ENCODE results near the gene ECE1. TPM values are rescaled to one million over a fixed set of nuclear protein-coding genes. Genes with fewer than 3 reads are reported as not detected.
"Not testable (repeated sequence)": the region's sequence is repeated elsewhere in the genome, so short reads cannot be mapped to it uniquely, and the experiment has no call there.

The ECE1 gene
- total and polyA plus RNA-seq, 7 experiments from 2014 or later, result 21.3 to 97.4 (median 71.2) TPM

- Mint-ChIP-seq H3K4me3 (no peak overlapping the region), H3K9me3 (no peaks in the 10 kb centered on the region), H3K27me3 (no peaks in the 10 kb centered on the region), H3K4me1 (peaks cover 0 to 5% (median 0%) of the 10 kb centered on the region in 7 donors), H3K27ac (no peak overlapping the region), H3K36me3 (no peaks in the 10 kb centered on the region)
- H3K9me3 ChIP-seq (ENCODE audit: control insufficient read depth in 2 of 3, low read length in 3 of 3), result no peaks in the 10 kb centered on the region
- H3K4me1 ChIP-seq (ENCODE audit: control insufficient read depth in 2 of 2, insufficient read depth in 2 of 2, low read length in 2 of 2), result no peaks in the 10 kb centered on the region
- DNase-seq (no peak), ATAC-seq (no peak)
- H3K36me3 ChIP-seq (ENCODE audit: control insufficient read depth in 2 of 3, insufficient read depth in 3 of 3, low read length in 3 of 3), result no peaks in the 10 kb centered on the region
- intact Hi-C loops (cut with micrococcal nuclease), result no loop called here
- no peak overlapping the region for H3K4me3 ChIP-seq (ENCODE audit: low read length)
- H3K27ac ChIP-seq (ENCODE audit: low read depth, low read length), result no peak overlapping the region
- ChIA-PET CTCF (no interaction called here), POLR2A (interaction anchor here (0.6 to 0.7 kb wide), 2 partner anchors 493 to 851 kb away, joined by 3 read pairs; no protein-coding TSS in a partner anchor)
- no peaks in the 10 kb centered on the region for H3K27me3 ChIP-seq (ENCODE audit: control insufficient read depth in 2 of 2, insufficient read depth in 2 of 2, low read length in 2 of 2)
Observed at GRCh38 chr1:21206117-21206516, 84.1 kb downstream of the ECE1 start.

GRCh38 chr1:21205416-21205815 lies 84.8 kb downstream of the ECE1 start:
- intact Hi-C loops (cut with micrococcal nuclease), result no loop called here
- no peaks in the 10 kb centered on the region for H3K27me3 Mint-ChIP-seq

GRCh38 chr1:21201650-21202049 lies 88.6 kb downstream of the ECE1 start:
- ChIA-PET CTCF (interaction anchor here (0.6 to 0.9 kb wide), 2 partner anchors 220 to 496 kb away, joined by 4 to 5 read pairs; no protein-coding TSS in a partner anchor), POLR2A (no interaction called here)
- no peaks in the 10 kb centered on the region for H3K9me3 Mint-ChIP-seq
- Histone ChIP-seq H3K9me3 (ENCODE audit: control insufficient read depth in 2 of 3, low read length in 3 of 3) (no peaks in the 10 kb centered on the region), H3K27ac (ENCODE audit: low read depth, low read length) (no peak overlapping the region), H3K4me1 (ENCODE audit: control insufficient read depth in 2 of 2, insufficient read depth in 2 of 2, low read length in 2 of 2) (no peaks in the 10 kb centered on the region), H3K4me3 (ENCODE audit: low read length) (no peak overlapping the region), H3K36me3 (ENCODE audit: control insufficient read depth in 2 of 3, insufficient read depth in 3 of 3, low read length in 3 of 3) (no peaks in the 10 kb centered on the region), H3K27me3 (ENCODE audit: control insufficient read depth in 2 of 2, insufficient read depth in 2 of 2, low read length in 2 of 2) (no peaks in the 10 kb centered on the region)
- H3K4me3 Mint-ChIP-seq, result no peak overlapping the region
- DNase-seq (no peak), ATAC-seq (no peak)
- intact Hi-C loops (cut with micrococcal nuclease), result no loop called here
- H3K27ac Mint-ChIP-seq, result no peak overlapping the region
- no peaks in the 10 kb centered on the region for H3K36me3 Mint-ChIP-seq
- H3K4me1 Mint-ChIP-seq, result no peaks in the 10 kb centered on the region
- peaks cover under 1 to 5% (median under 1%) of the 10 kb centered on the region in 5 donors for H3K27me3 Mint-ChIP-seq

More at GRCh38 chr1:21205416-21205815, 84.8 kb downstream of the ECE1 start:
- Mint-ChIP-seq H3K4me3 (no peak overlapping the region), H3K4me1 (peaks cover 0 to 5% (median 0%) of the 10 kb centered on the region in 7 donors), H3K36me3 (no peaks in the 10 kb centered on the region), H3K9me3 (no peaks in the 10 kb centered on the region), H3K27ac (no peak overlapping the region)
- no peak for ATAC-seq
- POLR2A ChIA-PET, result interaction anchor here (0.7 kb wide), 1 partner anchor 852 kb away, joined by 3 read pairs; no protein-coding TSS in a partner anchor
- no peak overlapping the region for H3K27ac ChIP-seq (ENCODE audit: low read depth, low read length)
- H3K9me3 ChIP-seq (ENCODE audit: control insufficient read depth in 2 of 3, low read length in 3 of 3), result no peaks in the 10 kb centered on the region
- H3K4me1 ChIP-seq (ENCODE audit: control insufficient read depth in 2 of 2, insufficient read depth in 2 of 2, low read length in 2 of 2), result no peaks in the 10 kb centered on the region
- DNase-seq, result no peak
- CTCF ChIA-PET, result no interaction called here
- no peak overlapping the region for H3K4me3 ChIP-seq (ENCODE audit: low read length)
- H3K27me3 ChIP-seq (ENCODE audit: control insufficient read depth in 2 of 2, insufficient read depth in 2 of 2, low read length in 2 of 2), result no peaks in the 10 kb centered on the region
- no peaks in the 10 kb centered on the region for H3K36me3 ChIP-seq (ENCODE audit: control insufficient read depth in 2 of 3, insufficient read depth in 3 of 3, low read length in 3 of 3)

- CTCF ChIA-PET, result interaction anchor here (0.9 kb wide), 1 partner anchor 219 kb away, joined by 5 read pairs; no protein-coding TSS in a partner anchor
- H3K27ac Mint-ChIP-seq; DNase-seq; H3K4me1 ChIP-seq (ENCODE audit: control insufficient read depth in 2 of 2, insufficient read depth in 2 of 2, low read length in 2 of 2); H3K9me3 Mint-ChIP-seq; H3K27me3 ChIP-seq (ENCODE audit: control insufficient read depth in 2 of 2, insufficient read depth in 2 of 2, low read length in 2 of 2); intact Hi-C loops (cut with micrococcal nuclease); H3K4me3 ChIP-seq (ENCODE audit: low read length); H3K4me1 Mint-ChIP-seq; ATAC-seq; H3K4me3 Mint-ChIP-seq; H3K27ac ChIP-seq (ENCODE audit: low read depth, low read length); H3K9me3 ChIP-seq (ENCODE audit: control insufficient read depth in 2 of 3, low read length in 3 of 3); POLR2A ChIA-PET; H3K36me3 ChIP-seq (ENCODE audit: control insufficient read depth in 2 of 3, insufficient read depth in 3 of 3, low read length in 3 of 3); H3K27me3 Mint-ChIP-seq; H3K36me3 Mint-ChIP-seq: not testable (repeated sequence)
Observed at GRCh38 chr1:21201238-21201637, 89.0 kb downstream of the ECE1 start.

- Histone ChIP-seq H3K36me3 (ENCODE audit: control insufficient read depth in 2 of 3, insufficient read depth in 3 of 3, low read length in 3 of 3) (no peaks in the 10 kb centered on the region), H3K4me1 (ENCODE audit: control insufficient read depth in 2 of 2, insufficient read depth in 2 of 2, low read length in 2 of 2) (no peaks in the 10 kb centered on the region), H3K27me3 (ENCODE audit: control insufficient read depth in 2 of 2, insufficient read depth in 2 of 2, low read length in 2 of 2) (no peaks in the 10 kb centered on the region), H3K9me3 (ENCODE audit: control insufficient read depth in 2 of 3, low read length in 3 of 3) (no peaks in the 10 kb centered on the region), H3K4me3 (ENCODE audit: low read length) (no peak overlapping the region), H3K27ac (ENCODE audit: low read depth, low read length) (no peak overlapping the region)
- CTCF ChIA-PET, result interaction anchor here (0.9 kb wide), 1 partner anchor 219 kb away, joined by 5 read pairs; no protein-coding TSS in a partner anchor
- intact Hi-C loops (cut with micrococcal nuclease), result no loop called here
- H3K27ac Mint-ChIP-seq, result no peak overlapping the region
- peaks cover 4 to 9% (median 5%) of the 10 kb centered on the region in 5 donors for H3K27me3 Mint-ChIP-seq
- H3K9me3 Mint-ChIP-seq, result no peaks in the 10 kb centered on the region
- POLR2A ChIA-PET, result no interaction called here
- DNase-seq (no peak), ATAC-seq (no peak)
- H3K36me3 Mint-ChIP-seq, result no peaks in the 10 kb centered on the region
- no peak overlapping the region for H3K4me3 Mint-ChIP-seq
- H3K4me1 Mint-ChIP-seq, result no peaks in the 10 kb centered on the region
Observed at GRCh38 chr1:21200767-21201166, 89.5 kb downstream of the ECE1 start.

GRCh38 chr1:21198929-21199328 lies 91.3 kb downstream of the ECE1 start:
- ChIA-PET POLR2A (interaction anchor here (0.9 kb wide), 1 partner anchor 548 kb away, joined by 5 read pairs; no protein-coding TSS in a partner anchor), CTCF (interaction anchor here (0.6 kb wide), 1 partner anchor 72 kb away, joined by 3 read pairs; no protein-coding TSS in a partner anchor)
- Histone ChIP-seq H3K27ac (ENCODE audit: low read depth, low read length) (no peak overlapping the region), H3K4me1 (ENCODE audit: control insufficient read depth in 2 of 2, insufficient read depth in 2 of 2, low read length in 2 of 2) (no peaks in the 10 kb centered on the region), H3K4me3 (ENCODE audit: low read length) (no peak overlapping the region), H3K36me3 (ENCODE audit: control insufficient read depth in 2 of 3, insufficient read depth in 3 of 3, low read length in 3 of 3) (no peaks in the 10 kb centered on the region), H3K9me3 (ENCODE audit: control insufficient read depth in 2 of 3, low read length in 3 of 3) (no peaks in the 10 kb centered on the region), H3K27me3 (ENCODE audit: control insufficient read depth in 2 of 2, insufficient read depth in 2 of 2, low read length in 2 of 2) (no peaks in the 10 kb centered on the region)
- no peak for DNase-seq
- no peak for ATAC-seq
- Mint-ChIP-seq H3K4me3 (no peak overlapping the region), H3K36me3 (no peaks in the 10 kb centered on the region), H3K9me3 (no peaks in the 10 kb centered on the region), H3K27ac (peak overlapping the region in 1 of 9 donors; percentile 43), H3K27me3 (peaks cover 4 to 9% (median 7%) of the 10 kb centered on the region in 5 donors), H3K4me1 (peaks cover 0 to 5% (median 3%) of the 10 kb centered on the region in 7 donors)
- intact Hi-C loops (cut with micrococcal nuclease), result loop anchor here (5.0 kb wide), 3 partner anchors 412 to 1282 kb away; partner anchors contain the start of gene HP1BP3 (in 1 of the 2)

- Histone ChIP-seq H3K27me3 (ENCODE audit: control insufficient read depth in 2 of 2, insufficient read depth in 2 of 2, low read length in 2 of 2) (no peaks in the 10 kb centered on the region), H3K27ac (ENCODE audit: low read depth, low read length) (no peak overlapping the region), H3K4me3 (ENCODE audit: low read length) (no peak overlapping the region), H3K36me3 (ENCODE audit: control insufficient read depth in 2 of 3, insufficient read depth in 3 of 3, low read length in 3 of 3) (no peaks in the 10 kb centered on the region), H3K4me1 (ENCODE audit: control insufficient read depth in 2 of 2, insufficient read depth in 2 of 2, low read length in 2 of 2) (no peaks in the 10 kb centered on the region), H3K9me3 (ENCODE audit: control insufficient read depth in 2 of 3, low read length in 3 of 3) (no peaks in the 10 kb centered on the region)
- ChIA-PET POLR2A (no interaction called here), CTCF (interaction anchor here (1.8 kb wide), 1 partner anchor 496 kb away, joined by 4 read pairs; no protein-coding TSS in a partner anchor)
- H3K9me3 Mint-ChIP-seq, result no peaks in the 10 kb centered on the region
- no peak overlapping the region for H3K4me3 Mint-ChIP-seq
- peaks cover 4 to 17% (median 5%) of the 10 kb centered on the region in 5 donors for H3K27me3 Mint-ChIP-seq
- H3K27ac Mint-ChIP-seq, result peak overlapping the region in 1 of 9 donors; percentile 14
- no peak for ATAC-seq
- intact Hi-C loops (cut with micrococcal nuclease), result no loop called here
- DNase-seq, result no peak
- no peaks in the 10 kb centered on the region for H3K36me3 Mint-ChIP-seq
- peaks cover 0 to 17% (median 3%) of the 10 kb centered on the region in 7 donors for H3K4me1 Mint-ChIP-seq
Observed at GRCh38 chr1:21192871-21193270, 97.4 kb downstream of the ECE1 start.

All from naive thymus-derived CD4-positive, alpha-beta T cell (primary cell).